H1 (cell line): ENCODE data around the gene RPS6KA2. TPM values are rescaled to one million over a fixed set of nuclear protein-coding genes. Genes with fewer than 3 reads are reported as not detected.

Experiments
- FOSL1 ChIP-seq: IDR thresholded peaks from 2 replicates; pipeline ENCODE4 v1.6.1; 2011; ENCODE audit warnings: mild to moderate bottlenecking, low read depth, low read length, moderate library complexity; ENCODE audit not compliant: insufficient read depth
- polyA plus RNA-seq, 7 experiments: library from polyadenylated mRNA; depleted of rRNA in 3 of 7; stranded (reverse) in 5 of 7; unstranded in 2 of 7; fragments of >200 nt in 5 of 7; fragments of 200-250 nt in 2 of 7; gene quantifications; 1 replicate in 5 of 7; 2 replicates in 1 of 7; 4 replicates in 1 of 7; pipeline versions ENCODE4 v1.2.1 to v1.2.3, GENCODE V29; 2011 to 2013; ENCODE audit warnings: missing spikeins in 2 of 7, mixed read lengths in 2 of 7
- total RNA-seq: library from RNA; stranded (reverse); fragmentation: NEBNext Ultra II Directional; extraction: Animal tissue kit (Norgen Biotek cat#: 25700); gene quantifications from 2 replicates; pipeline ENCODE4 v1.2.1, GENCODE V29; 2021

RPS6KA2 gene
- total and polyA plus RNA-seq, 2 of the 8 experiments (the other 6 are each of a cell fraction or from before 2014, with no cell fraction given): 8.8 to 25.7 TPM

GRCh38 chr6:166498661-166499349, 128.2 kb downstream of the RPS6KA2 start (continued):
- no peak for TF ChIP-seq FOSL1
